ENCODE measurements around the gene MOV10. TPM values are rescaled to one million over a fixed set of nuclear protein-coding genes. Genes with fewer than 3 reads are reported as not detected.

MOV10 gene
- total and polyA plus RNA-seq, 2 of the 13 experiments (the other 11 are each of a cell fraction or from before 2014, with no cell fraction given) = 56.4 to 58.2 TPM

- TF ChIP-seq, protein P1, sequence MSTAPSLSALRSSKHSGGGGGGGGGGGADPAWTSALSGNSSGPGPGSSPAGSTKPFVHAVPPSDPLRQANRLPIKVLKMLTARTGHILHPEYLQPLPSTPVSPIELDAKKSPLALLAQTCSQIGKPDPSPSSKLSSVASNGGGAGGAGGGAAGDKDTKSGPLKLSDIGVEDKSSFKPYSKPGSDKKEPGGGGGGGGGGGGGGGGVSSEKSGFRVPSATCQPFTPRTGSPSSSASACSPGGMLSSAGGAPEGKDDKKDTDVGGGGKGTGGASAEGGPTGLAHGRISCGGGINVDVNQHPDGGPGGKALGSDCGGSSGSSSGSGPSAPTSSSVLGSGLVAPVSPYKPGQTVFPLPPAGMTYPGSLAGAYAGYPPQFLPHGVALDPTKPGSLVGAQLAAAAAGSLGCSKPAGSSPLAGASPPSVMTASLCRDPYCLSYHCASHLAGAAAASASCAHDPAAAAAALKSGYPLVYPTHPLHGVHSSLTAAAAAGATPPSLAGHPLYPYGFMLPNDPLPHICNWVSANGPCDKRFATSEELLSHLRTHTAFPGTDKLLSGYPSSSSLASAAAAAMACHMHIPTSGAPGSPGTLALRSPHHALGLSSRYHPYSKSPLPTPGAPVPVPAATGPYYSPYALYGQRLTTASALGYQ (CRISPR knock-in tag; IDR thresholded peaks at IDR 0.05) = no peak
- no peak for TF ChIP-seq NFKB2 (CRISPR knock-in tag; IDR thresholded peaks at IDR 0.05; ENCODE audit: borderline replicate concordance)
- TF ChIP-seq HNRNPLL (IDR thresholded peaks at IDR 0.05; ENCODE audit: low read depth, low read length, poor library complexity, severe bottlenecking) = peak; percentile 23
- TF ChIP-seq, protein P2, sequence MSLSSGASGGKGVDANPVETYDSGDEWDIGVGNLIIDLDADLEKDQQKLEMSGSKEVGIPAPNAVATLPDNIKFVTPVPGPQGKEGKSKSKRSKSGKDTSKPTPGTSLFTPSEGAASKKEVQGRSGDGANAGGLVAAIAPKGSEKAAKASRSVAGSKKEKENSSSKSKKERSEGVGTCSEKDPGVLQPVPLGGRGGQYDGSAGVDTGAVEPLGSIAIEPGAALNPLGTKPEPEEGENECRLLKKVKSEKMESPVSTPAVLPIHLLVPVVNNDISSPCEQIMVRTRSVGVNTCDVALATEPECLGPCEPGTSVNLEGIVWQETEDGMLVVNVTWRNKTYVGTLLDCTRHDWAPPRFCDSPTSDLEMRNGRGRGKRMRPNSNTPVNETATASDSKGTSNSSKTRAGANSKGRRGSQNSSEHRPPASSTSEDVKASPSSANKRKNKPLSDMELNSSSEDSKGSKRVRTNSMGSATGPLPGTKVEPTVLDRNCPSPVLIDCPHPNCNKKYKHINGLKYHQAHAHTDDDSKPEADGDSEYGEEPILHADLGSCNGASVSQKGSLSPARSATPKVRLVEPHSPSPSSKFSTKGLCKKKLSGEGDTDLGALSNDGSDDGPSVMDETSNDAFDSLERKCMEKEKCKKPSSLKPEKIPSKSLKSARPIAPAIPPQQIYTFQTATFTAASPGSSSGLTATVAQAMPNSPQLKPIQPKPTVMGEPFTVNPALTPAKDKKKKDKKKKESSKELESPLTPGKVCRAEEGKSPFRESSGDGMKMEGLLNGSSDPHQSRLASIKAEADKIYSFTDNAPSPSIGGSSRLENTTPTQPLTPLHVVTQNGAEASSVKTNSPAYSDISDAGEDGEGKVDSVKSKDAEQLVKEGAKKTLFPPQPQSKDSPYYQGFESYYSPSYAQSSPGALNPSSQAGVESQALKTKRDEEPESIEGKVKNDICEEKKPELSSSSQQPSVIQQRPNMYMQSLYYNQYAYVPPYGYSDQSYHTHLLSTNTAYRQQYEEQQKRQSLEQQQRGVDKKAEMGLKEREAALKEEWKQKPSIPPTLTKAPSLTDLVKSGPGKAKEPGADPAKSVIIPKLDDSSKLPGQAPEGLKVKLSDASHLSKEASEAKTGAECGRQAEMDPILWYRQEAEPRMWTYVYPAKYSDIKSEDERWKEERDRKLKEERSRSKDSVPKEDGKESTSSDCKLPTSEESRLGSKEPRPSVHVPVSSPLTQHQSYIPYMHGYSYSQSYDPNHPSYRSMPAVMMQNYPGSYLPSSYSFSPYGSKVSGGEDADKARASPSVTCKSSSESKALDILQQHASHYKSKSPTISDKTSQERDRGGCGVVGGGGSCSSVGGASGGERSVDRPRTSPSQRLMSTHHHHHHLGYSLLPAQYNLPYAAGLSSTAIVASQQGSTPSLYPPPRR (CRISPR knock-in tag; IDR thresholded peaks at IDR 0.05; ENCODE audit: borderline replicate concordance) = no peak
- no peak for TF ChIP-seq MNT (IDR thresholded peaks at IDR 0.05)
- no peak for TF ChIP-seq NFAT5 (CRISPR knock-in tag; IDR thresholded peaks at IDR 0.05)
- no peak for TF ChIP-seq PCBP2 (optimal IDR thresholded peaks at IDR 0.05; ENCODE audit: low read depth, low read length, poor library complexity, severe bottlenecking)
- no peak for TF ChIP-seq ZUFSP (CRISPR knock-in tag; IDR thresholded peaks at IDR 0.05; ENCODE audit: borderline replicate concordance)
- TF ChIP-seq, protein P3, sequence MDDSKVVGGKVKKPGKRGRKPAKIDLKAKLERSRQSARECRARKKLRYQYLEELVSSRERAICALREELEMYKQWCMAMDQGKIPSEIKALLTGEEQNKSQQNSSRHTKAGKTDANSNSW (CRISPR knock-in tag; IDR thresholded peaks at IDR 0.05; ENCODE audit: borderline replicate concordance) = no peak
- TF ChIP-seq ZNF34 (CRISPR knock-in tag; IDR thresholded peaks at IDR 0.05; ENCODE audit: borderline replicate concordance) = no peak
Measured at GRCh38 chr1:112718691-112719418, 44.4 kb downstream of the MOV10 start (continued).
